Skin epidermis (tissue), 12 donors: ENCODE measurements around the gene TCF7L2.

ENCODE experiments used
- H3K27ac ChIP-seq, 21 experiments: fragments of 200-600 bp; sonication (generic) in 11 of 21; one replicate each; pipeline ENCODE4 v1.5.0; 2020; ENCODE audit warnings: mild to moderate bottlenecking in 3 of 21, inconsistent platforms in 2 of 21, moderate library complexity in 2 of 21
- H3K4me3 ChIP-seq, 7 experiments: fragments of 200-600 bp; sonication (generic) in 2 of 7; one replicate each; pipeline ENCODE4 v1.5.0; 2020; ENCODE audit warnings: inconsistent platforms in 2 of 7, mild to moderate bottlenecking in 2 of 7, moderate library complexity in 1 of 7

The TCF7L2 gene

GRCh38 chr10:113011592-113012374 lies 61.7 kb downstream of the TCF7L2 start:
- Histone ChIP-seq H3K27ac (no peak overlapping the region), H3K4me3 (no peak overlapping the region)

- H3K27ac ChIP-seq: no peak overlapping the region
Measured at GRCh38 chr10:113015201-113015600, 65.2 kb downstream of the TCF7L2 start.

GRCh38 chr10:113017376-113017775 lies 67.3 kb downstream of the TCF7L2 start:
- Histone ChIP-seq H3K4me3 (no peak overlapping the region), H3K27ac (no peak overlapping the region)

More at GRCh38 chr10:113015201-113015600, 65.2 kb downstream of the TCF7L2 start:
- H3K4me3 ChIP-seq: no peak overlapping the region

GRCh38 chr10:113018034-113018433 lies 68.0 kb downstream of the TCF7L2 start:
- Histone ChIP-seq H3K27ac (no peak overlapping the region), H3K4me3 (no peak overlapping the region)

GRCh38 chr10:113019096-113019495 lies 69.0 kb downstream of the TCF7L2 start:
- H3K27ac ChIP-seq: peak overlapping the region in 1 of 21 experiments; percentile 52

GRCh38 chr10:113019692-113020474 lies 69.8 kb downstream of the TCF7L2 start:
- Histone ChIP-seq H3K27ac (peak overlapping the region in 2 of 21 experiments; percentile 2 to 18), H3K4me3 (no peak overlapping the region)

More at GRCh38 chr10:113019096-113019495, 69.0 kb downstream of the TCF7L2 start:
- H3K4me3 ChIP-seq: no peak overlapping the region

GRCh38 chr10:113020475-113020753 lies 70.4 kb downstream of the TCF7L2 start:
- Histone ChIP-seq H3K27ac (peak overlapping the region in 1 of 21 experiments; percentile 18), H3K4me3 (no peak overlapping the region)

- Histone ChIP-seq H3K27ac (peak overlapping the region in 2 of 21 experiments; percentile 8 to 49), H3K4me3 (no peak overlapping the region)
Measured at GRCh38 chr10:113020838-113021237, 70.8 kb downstream of the TCF7L2 start.

GRCh38 chr10:113021268-113022040 lies 71.4 kb downstream of the TCF7L2 start:
- Histone ChIP-seq H3K4me3 (no peak overlapping the region), H3K27ac (peak overlapping the region in 3 of 21 experiments; percentile 8 to 49 (median 30))

GRCh38 chr10:113022265-113022664 lies 72.2 kb downstream of the TCF7L2 start:
- H3K27ac ChIP-seq: peak overlapping the region in 2 of 21 experiments; percentile 30 to 49
- H3K4me3 ChIP-seq: no peak overlapping the region

- Histone ChIP-seq H3K4me3 (no peak overlapping the region), H3K27ac (no peak overlapping the region)
Measured at GRCh38 chr10:113023017-113023416, 73.0 kb downstream of the TCF7L2 start.

- Histone ChIP-seq H3K4me3 (no peak overlapping the region), H3K27ac (no peak overlapping the region)
Measured at GRCh38 chr10:113024930-113025329, 74.9 kb downstream of the TCF7L2 start.

GRCh38 chr10:113025487-113025886 lies 75.4 kb downstream of the TCF7L2 start:
- no peak overlapping the region for H3K4me3 ChIP-seq
- H3K27ac ChIP-seq: no peak overlapping the region

- H3K4me3 ChIP-seq: no peak overlapping the region
- H3K27ac ChIP-seq: peak overlapping the region in 7 of 21 experiments; percentile 9 to 66 (median 35)
Measured at GRCh38 chr10:113026679-113027078, 76.6 kb downstream of the TCF7L2 start.

- Histone ChIP-seq H3K27ac (peak overlapping the region in 7 of 21 experiments; percentile 7 to 66 (median 42)), H3K4me3 (no peak overlapping the region)
Measured at GRCh38 chr10:113027230-113027573, 77.2 kb downstream of the TCF7L2 start.

- no peak overlapping the region for H3K4me3 ChIP-seq
- peak overlapping the region in 11 of 21 experiments; percentile 1 to 71 (median 43) for H3K27ac ChIP-seq
Measured at GRCh38 chr10:113027574-113028455, 77.8 kb downstream of the TCF7L2 start.

- no peak overlapping the region for H3K4me3 ChIP-seq
- peak overlapping the region in 9 of 21 experiments; percentile 1 to 71 (median 43) for H3K27ac ChIP-seq
Measured at GRCh38 chr10:113028456-113029440, 78.7 kb downstream of the TCF7L2 start.

GRCh38 chr10:113030453-113030852 lies 80.4 kb downstream of the TCF7L2 start:
- no peak overlapping the region for H3K27ac ChIP-seq
- no peak overlapping the region for H3K4me3 ChIP-seq
